ENCODE results near the gene TM9SF1. TPM values are rescaled to one million over a fixed set of nuclear protein-coding genes. Genes with fewer than 3 reads are reported as not detected.
"Not testable (repeated sequence)": the region's sequence is repeated elsewhere in the genome, so short reads cannot be mapped to it uniquely, and the experiment has no call there.

The TM9SF1 gene
- total RNA-seq, 1 experiment from 2014 or later: 67.8 TPM

- CTCF ChIA-PET: interaction anchor here (0.5 to 1.0 kb wide), 4 partner anchors 20 to 227 kb away, joined by 3 to 5 read pairs (median 4); partner anchors contain the start of genes CIDEB and EMC9
- POLR2A ChIA-PET: interaction anchor here (0.7 to 3.2 kb wide), 5 partner anchors 9 to 236 kb away, joined by 3 to 15 read pairs (median 3); partner anchors contain the start of genes CHMP4A, IRF9, MDP1 and TM9SF1
- peaks cover 79% of the 10 kb centered on the region for H3K36me3 Mint-ChIP-seq (ENCODE audit: insufficient read depth, unreplicated experiment)
Observed at GRCh38 chr14:24204163-24205146, 9.2 kb upstream of the TM9SF1 start.

GRCh38 chr14:24203249-24203886, 8.1 kb upstream of the TM9SF1 start:
- H3K4me3 Mint-ChIP-seq (ENCODE audit: unreplicated experiment); BruUV-seq (replicated peaks); H3K4me1 Mint-ChIP-seq (ENCODE audit: insufficient read depth, unreplicated experiment); DNase-seq (ENCODE audit: unreplicated experiment); H3K27ac Mint-ChIP-seq (ENCODE audit: low read depth, unreplicated experiment); H3K9me3 Mint-ChIP-seq (ENCODE audit: unreplicated experiment); intact Hi-C loops (cut with micrococcal nuclease); H3K27me3 Mint-ChIP-seq (ENCODE audit: insufficient read depth, unreplicated experiment): not testable (repeated sequence)
- CTCF ChIA-PET: interaction anchor here (0.6 to 1.0 kb wide), 2 partner anchors 60 to 228 kb away, joined by 3 to 4 read pairs; no protein-coding TSS in a partner anchor
- POLR2A ChIA-PET: interaction anchor here (0.6 to 3.2 kb wide), 3 partner anchors 11 to 105 kb away, joined by 3 to 15 read pairs (median 3); partner anchors contain the start of genes CHMP4A, CIDEB, IRF9 and MDP1
- H3K36me3 Mint-ChIP-seq (ENCODE audit: insufficient read depth, unreplicated experiment): peaks cover 81% of the 10 kb centered on the region

More at GRCh38 chr14:24204163-24205146, 9.2 kb upstream of the TM9SF1 start:
- intact Hi-C loops (cut with micrococcal nuclease): no loop called here
- Mint-ChIP-seq H3K4me3 (ENCODE audit: unreplicated experiment) (no peak overlapping the region), H3K27ac (ENCODE audit: low read depth, unreplicated experiment) (no peak overlapping the region), H3K27me3 (ENCODE audit: insufficient read depth, unreplicated experiment) (no peaks in the 10 kb centered on the region), H3K4me1 (ENCODE audit: insufficient read depth, unreplicated experiment) (no peaks in the 10 kb centered on the region), H3K9me3 (ENCODE audit: unreplicated experiment) (peaks cover 8% of the 10 kb centered on the region)
- TF ChIP-seq, protein P1, sequence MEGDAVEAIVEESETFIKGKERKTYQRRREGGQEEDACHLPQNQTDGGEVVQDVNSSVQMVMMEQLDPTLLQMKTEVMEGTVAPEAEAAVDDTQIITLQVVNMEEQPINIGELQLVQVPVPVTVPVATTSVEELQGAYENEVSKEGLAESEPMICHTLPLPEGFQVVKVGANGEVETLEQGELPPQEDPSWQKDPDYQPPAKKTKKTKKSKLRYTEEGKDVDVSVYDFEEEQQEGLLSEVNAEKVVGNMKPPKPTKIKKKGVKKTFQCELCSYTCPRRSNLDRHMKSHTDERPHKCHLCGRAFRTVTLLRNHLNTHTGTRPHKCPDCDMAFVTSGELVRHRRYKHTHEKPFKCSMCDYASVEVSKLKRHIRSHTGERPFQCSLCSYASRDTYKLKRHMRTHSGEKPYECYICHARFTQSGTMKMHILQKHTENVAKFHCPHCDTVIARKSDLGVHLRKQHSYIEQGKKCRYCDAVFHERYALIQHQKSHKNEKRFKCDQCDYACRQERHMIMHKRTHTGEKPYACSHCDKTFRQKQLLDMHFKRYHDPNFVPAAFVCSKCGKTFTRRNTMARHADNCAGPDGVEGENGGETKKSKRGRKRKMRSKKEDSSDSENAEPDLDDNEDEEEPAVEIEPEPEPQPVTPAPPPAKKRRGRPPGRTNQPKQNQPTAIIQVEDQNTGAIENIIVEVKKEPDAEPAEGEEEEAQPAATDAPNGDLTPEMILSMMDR (IDR thresholded peaks at IDR 0.05; ENCODE audit: unreplicated experiment): no peak
- no TSS peak for BruUV-seq (replicated peaks)
- no peak for DNase-seq (ENCODE audit: unreplicated experiment)

- H3K27me3 Mint-ChIP-seq (ENCODE audit: insufficient read depth, unreplicated experiment); H3K9me3 Mint-ChIP-seq (ENCODE audit: unreplicated experiment); DNase-seq (ENCODE audit: unreplicated experiment); H3K27ac Mint-ChIP-seq (ENCODE audit: low read depth, unreplicated experiment); H3K4me3 Mint-ChIP-seq (ENCODE audit: unreplicated experiment); H3K4me1 Mint-ChIP-seq (ENCODE audit: insufficient read depth, unreplicated experiment); BruUV-seq (replicated peaks); CTCF ChIA-PET; intact Hi-C loops (cut with micrococcal nuclease): not testable (repeated sequence)
- peaks cover 72% of the 10 kb centered on the region for H3K36me3 Mint-ChIP-seq (ENCODE audit: insufficient read depth, unreplicated experiment)
- POLR2A ChIA-PET: interaction anchor here (0.6 to 3.2 kb wide), 3 partner anchors 12 to 105 kb away, joined by 3 to 15 read pairs (median 3); partner anchors contain the start of genes CHMP4A, CIDEB, IRF9 and MDP1
Observed at GRCh38 chr14:24202538-24202937, 7.3 kb upstream of the TM9SF1 start.

GRCh38 chr14:24198814-24199524, 3.7 kb upstream of the TM9SF1 start:
- Mint-ChIP-seq H3K4me3 (ENCODE audit: unreplicated experiment) (no peak overlapping the region), H3K27me3 (ENCODE audit: insufficient read depth, unreplicated experiment) (no peaks in the 10 kb centered on the region), H3K36me3 (ENCODE audit: insufficient read depth, unreplicated experiment) (peaks cover 50% of the 10 kb centered on the region), H3K9me3 (ENCODE audit: unreplicated experiment) (peaks cover 8% of the 10 kb centered on the region), H3K4me1 (ENCODE audit: insufficient read depth, unreplicated experiment) (peaks cover 15% of the 10 kb centered on the region), H3K27ac (ENCODE audit: low read depth, unreplicated experiment) (peak overlapping the region; percentile 18)
- intact Hi-C loops (cut with micrococcal nuclease): loop anchor here (5.0 kb wide), 1 partner anchor 43 kb away; the partner anchor contains the start of gene TINF2
- DNase-seq (ENCODE audit: unreplicated experiment): no peak
- CTCF ChIA-PET: no interaction called here
- POLR2A ChIA-PET: interaction anchor here (1.9 kb wide), 1 partner anchor 15 kb away, joined by 4 read pairs; the partner anchor contains the start of gene CHMP4A
- BruUV-seq (replicated peaks): no TSS peak
- TF ChIP-seq, protein P1 (IDR thresholded peaks at IDR 0.05; ENCODE audit: unreplicated experiment): no peak

Data from MCF 10A (cell line).